ENCODE data around the gene MRPS35.

The MRPS35 gene

GRCh38 chr12:27771481-27772327 is 61.1 kb downstream of the MRPS35 start:
- Mint-ChIP-seq H3K27ac (no peak overlapping the region), H3K36me3 (ENCODE audit: low read depth) (no peaks in the 10 kb centered on the region), H3K4me3 (no peak overlapping the region), H3K4me1 (ENCODE audit: low read depth) (peaks cover 8% of the 10 kb centered on the region), H3K27me3 (ENCODE audit: low read depth) (peaks cover 8% of the 10 kb centered on the region), H3K9me3 (no peaks in the 10 kb centered on the region)
- no peak for DNase-seq (ENCODE audit: low spot score)

GRCh38 chr12:27772328-27773049 is 61.9 kb downstream of the MRPS35 start:
- Mint-ChIP-seq H3K27ac (no peak overlapping the region), H3K9me3 (no peaks in the 10 kb centered on the region), H3K36me3 (ENCODE audit: low read depth) (no peaks in the 10 kb centered on the region), H3K4me1 (ENCODE audit: low read depth) (peaks cover 10% of the 10 kb centered on the region), H3K4me3 (no peak overlapping the region), H3K27me3 (ENCODE audit: low read depth) (peaks cover 10% of the 10 kb centered on the region)
- no peak for DNase-seq (ENCODE audit: low spot score)

DNA sequence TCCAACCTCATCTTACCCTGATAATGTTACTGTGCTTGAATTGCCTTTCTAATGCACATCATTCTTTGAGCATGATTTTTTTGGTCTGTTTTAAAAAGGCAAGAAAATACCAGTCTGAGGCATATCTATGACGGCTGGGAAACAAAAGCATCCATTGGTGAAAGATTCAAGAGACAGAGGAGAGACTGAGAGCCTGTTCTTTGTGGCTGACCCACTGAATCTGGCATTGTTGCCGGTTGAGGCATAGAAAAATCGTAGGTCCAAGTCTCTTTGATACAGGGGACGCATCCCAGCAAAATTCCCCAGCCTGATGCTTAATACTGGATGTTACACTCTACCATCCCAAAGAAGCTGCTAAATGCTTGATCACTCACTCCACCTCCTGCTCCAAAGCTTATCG is 66.5 kb downstream of the MRPS35 start:
- peaks cover 20% of the 10 kb centered on the region for H3K27me3 Mint-ChIP-seq (ENCODE audit: low read depth)
- no peaks in the 10 kb centered on the region for H3K9me3 Mint-ChIP-seq
- no peak overlapping the region for H3K4me3 Mint-ChIP-seq
- H3K27ac Mint-ChIP-seq = no peak overlapping the region
- no peak for DNase-seq (ENCODE audit: low spot score)
- peaks cover 25% of the 10 kb centered on the region for H3K4me1 Mint-ChIP-seq (ENCODE audit: low read depth)
- H3K36me3 Mint-ChIP-seq (ENCODE audit: low read depth) = peaks cover 8% of the 10 kb centered on the region

- Mint-ChIP-seq H3K27me3 (ENCODE audit: low read depth) (peaks cover 20% of the 10 kb centered on the region), H3K9me3 (no peaks in the 10 kb centered on the region), H3K4me3 (no peak overlapping the region), H3K36me3 (ENCODE audit: low read depth) (peaks cover 13% of the 10 kb centered on the region), H3K27ac (no peak overlapping the region), H3K4me1 (ENCODE audit: low read depth) (peaks cover 30% of the 10 kb centered on the region)
- no peak for DNase-seq (ENCODE audit: low spot score)
Measured at GRCh38 chr12:27778206-27778605, 67.6 kb downstream of the MRPS35 start.

DNA sequence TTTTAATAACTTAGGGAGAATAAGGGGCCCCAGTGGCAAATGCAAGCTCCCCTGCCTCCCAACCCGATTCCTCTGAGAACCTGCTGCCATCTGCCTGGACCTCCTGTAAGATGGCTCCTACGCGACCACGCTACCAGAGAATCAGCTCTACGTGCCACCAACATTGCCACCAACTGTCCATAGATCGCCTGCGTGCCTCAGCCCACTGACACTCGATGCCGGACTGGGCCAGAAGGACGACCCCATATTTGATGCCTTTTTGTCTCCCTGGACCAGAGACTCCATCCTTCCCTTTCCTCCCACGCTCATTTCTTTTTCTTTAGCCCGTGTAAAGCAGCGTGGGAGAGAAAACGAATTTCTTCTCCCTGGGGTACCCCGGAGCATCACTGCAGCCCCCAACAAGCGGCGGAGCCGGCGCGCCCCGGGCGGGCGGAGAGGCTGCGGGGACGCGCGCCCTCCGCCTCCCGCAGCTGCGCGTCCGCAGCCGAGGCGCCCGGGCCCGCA is 68.8 kb downstream of the MRPS35 start:
- no peak for DNase-seq (ENCODE audit: low spot score)
- H3K9me3 Mint-ChIP-seq = no peaks in the 10 kb centered on the region
- peak overlapping the region; percentile 83 for H3K27ac Mint-ChIP-seq
- peak overlapping the region; percentile 82 for H3K4me3 Mint-ChIP-seq
- peaks cover 14% of the 10 kb centered on the region for H3K36me3 Mint-ChIP-seq (ENCODE audit: low read depth)
- H3K4me1 Mint-ChIP-seq (ENCODE audit: low read depth) = peaks cover 31% of the 10 kb centered on the region
- H3K27me3 Mint-ChIP-seq (ENCODE audit: low read depth) = peaks cover 16% of the 10 kb centered on the region

- Mint-ChIP-seq H3K4me3 (peak within 1 kb of the TSS; percentile 83), H3K27ac (peak within 1 kb of the TSS; percentile 83), H3K27me3 (ENCODE audit: low read depth) (peaks cover 15% of the 10 kb centered on the region), H3K4me1 (ENCODE audit: low read depth) (peaks cover 34% of the 10 kb centered on the region), H3K9me3 (no peaks in the 10 kb centered on the region), H3K36me3 (ENCODE audit: low read depth) (peaks cover 18% of the 10 kb centered on the region)
- DNase-seq (ENCODE audit: low spot score) = peak; percentile 63
Measured at GRCh38 chr12:27779920-27780611, 69.4 kb downstream of the MRPS35 start, which contains the start of the genes KLHL42 and MANSC4. KLHL42 (plus strand) TSS chr12:27780233; CDS start chr12:27780331, 98 bp downstream. MANSC4 (minus strand) TSS chr12:27780236; CDS start chr12:27771276, 8,960 bp downstream.

GRCh38 chr12:27780612-27781408 is 70.2 kb downstream of the MRPS35 start:
- DNase-seq (ENCODE audit: low spot score) = no peak
- Mint-ChIP-seq H3K27ac (peak overlapping the region; percentile 80), H3K27me3 (ENCODE audit: low read depth) (peaks cover 15% of the 10 kb centered on the region), H3K4me3 (peak overlapping the region; percentile 83), H3K36me3 (ENCODE audit: low read depth) (peaks cover 18% of the 10 kb centered on the region), H3K4me1 (ENCODE audit: low read depth) (peaks cover 38% of the 10 kb centered on the region), H3K9me3 (no peaks in the 10 kb centered on the region)

DNA sequence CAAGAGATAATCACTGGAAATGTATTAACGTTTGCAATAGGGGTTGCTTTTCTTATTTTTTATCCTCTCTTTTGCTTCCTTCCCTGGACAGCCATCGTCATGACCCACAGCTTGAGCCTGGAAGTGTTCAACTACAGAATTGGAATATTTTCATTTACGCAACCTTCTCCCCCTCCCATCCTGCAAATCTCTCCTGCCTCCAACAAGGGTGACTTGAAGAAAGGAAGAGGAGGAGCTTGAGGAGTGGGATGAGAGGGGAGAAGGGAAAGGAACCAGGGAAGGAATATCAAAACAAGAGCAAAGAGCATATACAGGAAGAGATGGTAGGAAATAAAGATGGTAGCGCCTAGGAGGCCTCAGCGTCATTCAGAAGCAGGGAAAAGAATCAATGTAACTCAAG is 71.0 kb downstream of the MRPS35 start:
- Mint-ChIP-seq H3K27ac (no peak overlapping the region), H3K9me3 (no peaks in the 10 kb centered on the region), H3K4me1 (ENCODE audit: low read depth) (peaks cover 43% of the 10 kb centered on the region), H3K36me3 (ENCODE audit: low read depth) (peaks cover 20% of the 10 kb centered on the region), H3K4me3 (peak overlapping the region; percentile 83), H3K27me3 (ENCODE audit: low read depth) (peaks cover 15% of the 10 kb centered on the region)
- DNase-seq (ENCODE audit: low spot score) = no peak

GRCh38 chr12:27782481-27782880 is 71.8 kb downstream of the MRPS35 start:
- Mint-ChIP-seq H3K4me1 (ENCODE audit: low read depth) (peaks cover 41% of the 10 kb centered on the region), H3K9me3 (no peaks in the 10 kb centered on the region), H3K27me3 (ENCODE audit: low read depth) (peaks cover 12% of the 10 kb centered on the region), H3K4me3 (peak overlapping the region; percentile 37), H3K36me3 (ENCODE audit: low read depth) (peaks cover 20% of the 10 kb centered on the region), H3K27ac (no peak overlapping the region)
- DNase-seq (ENCODE audit: low spot score) = no peak

- Mint-ChIP-seq H3K4me1 (ENCODE audit: low read depth) (peaks cover 36% of the 10 kb centered on the region), H3K27me3 (ENCODE audit: low read depth) (no peaks in the 10 kb centered on the region), H3K4me3 (no peak overlapping the region), H3K27ac (no peak overlapping the region), H3K9me3 (no peaks in the 10 kb centered on the region), H3K36me3 (ENCODE audit: low read depth) (peaks cover 29% of the 10 kb centered on the region)
- no peak for DNase-seq (ENCODE audit: low spot score)
Measured at GRCh38 chr12:27785882-27786570, 75.4 kb downstream of the MRPS35 start.

DNA sequence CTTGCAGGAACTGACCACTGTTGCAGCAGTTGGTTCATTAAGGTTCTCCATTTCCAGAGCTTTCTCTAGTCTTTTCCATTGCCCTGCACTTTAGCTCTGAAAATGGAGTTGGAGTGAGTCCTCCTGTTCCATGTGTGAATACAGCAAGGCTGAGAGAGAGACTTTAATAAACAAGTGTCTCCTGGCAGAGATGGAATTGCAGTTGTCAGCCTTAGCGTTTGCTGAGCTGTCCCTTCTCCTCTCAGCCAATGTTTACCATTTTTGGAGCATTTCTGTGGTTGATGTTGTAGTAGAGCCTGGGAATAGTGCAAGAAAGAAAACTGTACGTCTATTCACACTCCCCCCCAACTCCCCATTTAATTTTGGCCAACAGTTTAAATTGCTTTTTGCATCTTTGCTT is 76.9 kb downstream of the MRPS35 start:
- H3K36me3 Mint-ChIP-seq (ENCODE audit: low read depth) = peaks cover 28% of the 10 kb centered on the region
- no peak for DNase-seq (ENCODE audit: low spot score)
- no peaks in the 10 kb centered on the region for H3K27me3 Mint-ChIP-seq (ENCODE audit: low read depth)
- H3K4me1 Mint-ChIP-seq (ENCODE audit: low read depth) = peaks cover 21% of the 10 kb centered on the region
- no peak overlapping the region for H3K27ac Mint-ChIP-seq
- H3K4me3 Mint-ChIP-seq = no peak overlapping the region
- H3K9me3 Mint-ChIP-seq = no peaks in the 10 kb centered on the region

DNA sequence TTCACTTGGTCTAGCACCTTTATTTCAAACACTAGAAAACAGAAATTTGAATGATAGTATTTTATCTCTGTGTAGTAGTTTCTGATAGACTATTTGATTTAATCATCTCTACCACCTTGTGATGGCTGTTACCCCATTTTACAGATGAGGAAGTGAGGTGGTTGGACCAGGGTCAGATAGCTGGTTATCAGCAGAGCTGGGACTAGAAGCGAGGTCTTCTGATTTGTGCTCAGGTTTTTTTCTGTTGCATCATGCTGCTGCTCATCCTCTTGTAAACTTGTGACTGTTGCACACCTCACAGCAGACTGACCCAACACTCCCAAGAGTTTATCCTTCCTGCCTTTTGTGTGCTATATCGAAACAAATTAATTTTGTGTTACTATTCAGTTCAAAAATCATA is 79.5 kb downstream of the MRPS35 start:
- no peaks in the 10 kb centered on the region for H3K9me3 Mint-ChIP-seq
- H3K36me3 Mint-ChIP-seq (ENCODE audit: low read depth) = peaks cover 32% of the 10 kb centered on the region
- H3K27me3 Mint-ChIP-seq (ENCODE audit: low read depth) = no peaks in the 10 kb centered on the region
- H3K27ac Mint-ChIP-seq = no peak overlapping the region
- no peak overlapping the region for H3K4me3 Mint-ChIP-seq
- no peak for DNase-seq (ENCODE audit: low spot score)
- H3K4me1 Mint-ChIP-seq (ENCODE audit: low read depth) = peaks cover 16% of the 10 kb centered on the region

Data from T-helper 2 cell treated with Interferon-gamma antibody and Interleukin-4, amounts not matched to agents 5 μg/mL and 100 μg/mL, for 36 hours (primary cell).